Measurements from ENCODE around the gene ITFG2. TPM values are rescaled to one million over a fixed set of nuclear protein-coding genes. Genes with fewer than 3 reads are reported as not detected.
A peak's percentile ranks its signal among the peaks of the same experiment; 100 is the strongest.

Gene ITFG2
- total RNA-seq, 2 experiments from 2014 or later: 42.0 to 55.2 TPM

GRCh38 chr12:2853626-2854025, 41.2 kb downstream of the ITFG2 start:
- no peak for DNase-seq (ENCODE audit: low spot score)
- Histone ChIP-seq H3K4me2 (ENCODE audit: low read length) (no peak overlapping the region), H4K20me1 (ENCODE audit: insufficient read depth, low read length) (no peaks in the 10 kb centered on the region), H3K27ac (ENCODE audit: low read depth, low read length, poor library complexity, severe bottlenecking) (no peak overlapping the region), H3K79me2 (ENCODE audit: insufficient read depth, low read depth, low read length) (no peaks in the 10 kb centered on the region), H3K9me2 (ENCODE audit: insufficient read depth, low read length) (no peaks in the 10 kb centered on the region), H3K36me3 (ENCODE audit: insufficient read depth, low read length) (peaks cover 43% of the 10 kb centered on the region), H3K4me1 (ENCODE audit: insufficient read depth, low read length, poor library complexity, severe bottlenecking) (no peaks in the 10 kb centered on the region), H3K4me3 (ENCODE audit: low read depth, low read length, poor library complexity, severe bottlenecking) (no peak overlapping the region), H3K9me3 (ENCODE audit: low read length) (no peaks in the 10 kb centered on the region), H2AFZ (ENCODE audit: low read length) (no peak overlapping the region)
- ChIA-PET POLR2A (no interaction called here), CTCF (ENCODE audit: unreplicated experiment) (no interaction called here)
- TF ChIP-seq CTCF (conservative IDR thresholded peaks at IDR 0.05; ENCODE audit: low read length): peak; percentile 56
- no peak for TF ChIP-seq EZH2phosphoT487 (IDR thresholded peaks at IDR 0.05; ENCODE audit: borderline replicate concordance, low read depth, low read length)
- no TSS peak for BruUV-seq (replicated peaks)
- intact Hi-C loops (cut with micrococcal nuclease; ENCODE audit: unreplicated experiment): no loop called here

GRCh38 chr12:2854669-2855453, 42.4 kb downstream of the ITFG2 start:
- TF ChIP-seq EZH2phosphoT487 (IDR thresholded peaks at IDR 0.05; ENCODE audit: borderline replicate concordance, low read depth, low read length): no peak
- no peak for TF ChIP-seq CTCF (conservative IDR thresholded peaks at IDR 0.05; ENCODE audit: low read length)
- no TSS peak for BruUV-seq (replicated peaks)
- POLR2A ChIA-PET: interaction anchor here (0.6 to 1.0 kb wide), 2 partner anchors 9 to 49 kb away, joined by 3 to 4 read pairs; no protein-coding TSS in a partner anchor

GRCh38 chr12:2855546-2855945, 43.1 kb downstream of the ITFG2 start:
- H3K4me2 ChIP-seq (ENCODE audit: low read length): no peak overlapping the region
- intact Hi-C loops (cut with micrococcal nuclease; ENCODE audit: unreplicated experiment): no loop called here
- H3K4me1 ChIP-seq (ENCODE audit: insufficient read depth, low read length, poor library complexity, severe bottlenecking): no peaks in the 10 kb centered on the region
- POLR2A ChIA-PET: no interaction called here
- CTCF ChIA-PET (ENCODE audit: unreplicated experiment): no interaction called here
- no peaks in the 10 kb centered on the region for H3K9me3 ChIP-seq (ENCODE audit: low read length)
- no peak overlapping the region for H3K4me3 ChIP-seq (ENCODE audit: low read depth, low read length, poor library complexity, severe bottlenecking)
- no peak overlapping the region for H2AFZ ChIP-seq (ENCODE audit: low read length)
- H3K79me2 ChIP-seq (ENCODE audit: insufficient read depth, low read depth, low read length): no peaks in the 10 kb centered on the region
- H3K9me2 ChIP-seq (ENCODE audit: insufficient read depth, low read length): no peaks in the 10 kb centered on the region
- peaks cover 62% of the 10 kb centered on the region for H3K36me3 ChIP-seq (ENCODE audit: insufficient read depth, low read length)
- TF ChIP-seq EZH2phosphoT487 (IDR thresholded peaks at IDR 0.05; ENCODE audit: borderline replicate concordance, low read depth, low read length): no peak
- no peak for TF ChIP-seq CTCF (conservative IDR thresholded peaks at IDR 0.05; ENCODE audit: low read length)
- H4K20me1 ChIP-seq (ENCODE audit: insufficient read depth, low read length): no peaks in the 10 kb centered on the region
- no peak overlapping the region for H3K27ac ChIP-seq (ENCODE audit: low read depth, low read length, poor library complexity, severe bottlenecking)
- no TSS peak for BruUV-seq (replicated peaks)
- DNase-seq (ENCODE audit: low spot score): no peak

More at GRCh38 chr12:2854669-2855453, 42.4 kb downstream of the ITFG2 start:
- no peak overlapping the region for H3K4me3 ChIP-seq (ENCODE audit: low read depth, low read length, poor library complexity, severe bottlenecking)
- no peaks in the 10 kb centered on the region for H3K9me3 ChIP-seq (ENCODE audit: low read length)
- H3K36me3 ChIP-seq (ENCODE audit: insufficient read depth, low read length): peaks cover 55% of the 10 kb centered on the region
- no peak overlapping the region for H2AFZ ChIP-seq (ENCODE audit: low read length)
- CTCF ChIA-PET (ENCODE audit: unreplicated experiment): no interaction called here
- no peak for DNase-seq (ENCODE audit: low spot score)
- H4K20me1 ChIP-seq (ENCODE audit: insufficient read depth, low read length): no peaks in the 10 kb centered on the region
- H3K27ac ChIP-seq (ENCODE audit: low read depth, low read length, poor library complexity, severe bottlenecking): no peak overlapping the region
- no peaks in the 10 kb centered on the region for H3K4me1 ChIP-seq (ENCODE audit: insufficient read depth, low read length, poor library complexity, severe bottlenecking)
- no peak overlapping the region for H3K4me2 ChIP-seq (ENCODE audit: low read length)
- H3K79me2 ChIP-seq (ENCODE audit: insufficient read depth, low read depth, low read length): no peaks in the 10 kb centered on the region
- intact Hi-C loops (cut with micrococcal nuclease; ENCODE audit: unreplicated experiment): no loop called here
- no peaks in the 10 kb centered on the region for H3K9me2 ChIP-seq (ENCODE audit: insufficient read depth, low read length)

Measured in OCI-LY7 (cell line).